ENCODE data around the gene DYNC1H1.
"Not testable (repeated sequence)": the region's sequence is repeated elsewhere in the genome, so short reads cannot be mapped to it uniquely, and the experiment has no call there.

The DYNC1H1 gene

GRCh38 chr14:102063808-102064429 lies 99.5 kb downstream of the DYNC1H1 start:
- H3K36me3 Mint-ChIP-seq: no peaks in the 10 kb centered on the region
- H3K4me1 Mint-ChIP-seq (ENCODE audit: low read depth): peaks cover 3% of the 10 kb centered on the region
- no peak overlapping the region for H3K4me3 Mint-ChIP-seq
- no peaks in the 10 kb centered on the region for H3K27me3 Mint-ChIP-seq
- no peaks in the 10 kb centered on the region for H3K9me3 Mint-ChIP-seq (ENCODE audit: low read depth)
- no peak overlapping the region for H3K27ac Mint-ChIP-seq

DNA sequence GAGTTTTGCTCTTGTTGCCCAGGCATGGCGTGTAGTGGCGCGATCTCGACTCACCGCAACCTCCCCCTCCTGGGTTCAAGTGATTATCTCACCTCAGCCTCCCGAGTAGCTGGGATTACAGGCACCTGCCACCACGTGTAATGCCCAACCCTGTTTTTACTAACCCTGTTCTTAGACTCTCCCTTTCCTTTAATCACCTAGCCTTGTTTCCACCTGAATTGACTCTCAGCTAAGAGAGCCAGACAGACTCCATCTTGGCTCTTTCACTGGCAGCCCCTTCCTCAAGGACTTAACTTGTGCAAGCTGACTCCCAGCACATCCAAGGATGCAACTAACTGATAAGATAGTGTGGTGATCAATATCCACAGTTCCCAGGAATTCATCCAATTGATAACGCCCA lies 100.2 kb downstream of the DYNC1H1 start:
- not testable (repeated sequence) for H3K36me3 Mint-ChIP-seq; H3K4me3 Mint-ChIP-seq; H3K27ac Mint-ChIP-seq; H3K27me3 Mint-ChIP-seq; H3K9me3 Mint-ChIP-seq (ENCODE audit: low read depth); H3K4me1 Mint-ChIP-seq (ENCODE audit: low read depth)

- H3K4me1 Mint-ChIP-seq (ENCODE audit: low read depth): peaks cover 3% of the 10 kb centered on the region
- no peaks in the 10 kb centered on the region for H3K36me3 Mint-ChIP-seq
- no peak overlapping the region for H3K4me3 Mint-ChIP-seq
- H3K27ac Mint-ChIP-seq: no peak overlapping the region
- no peaks in the 10 kb centered on the region for H3K9me3 Mint-ChIP-seq (ENCODE audit: low read depth)
- no peaks in the 10 kb centered on the region for H3K27me3 Mint-ChIP-seq
Measured at GRCh38 chr14:102066041-102066451, 101.7 kb downstream of the DYNC1H1 start.

- Mint-ChIP-seq H3K4me1 (ENCODE audit: low read depth) (peaks cover 8% of the 10 kb centered on the region), H3K4me3 (no peak overlapping the region), H3K36me3 (peaks cover 3% of the 10 kb centered on the region), H3K27me3 (no peaks in the 10 kb centered on the region), H3K27ac (no peak overlapping the region), H3K9me3 (ENCODE audit: low read depth) (peaks cover 4% of the 10 kb centered on the region)
Measured at GRCh38 chr14:102071283-102071998, 107.1 kb downstream of the DYNC1H1 start.

- H3K27ac Mint-ChIP-seq: no peak overlapping the region
- H3K4me3 Mint-ChIP-seq: no peak overlapping the region
- peaks cover 4% of the 10 kb centered on the region for H3K9me3 Mint-ChIP-seq (ENCODE audit: low read depth)
- no peaks in the 10 kb centered on the region for H3K27me3 Mint-ChIP-seq
- H3K36me3 Mint-ChIP-seq: peaks cover 6% of the 10 kb centered on the region
- peaks cover 11% of the 10 kb centered on the region for H3K4me1 Mint-ChIP-seq (ENCODE audit: low read depth)
Measured at GRCh38 chr14:102074415-102074964, 110.1 kb downstream of the DYNC1H1 start.

GRCh38 chr14:102075155-102075554 lies 110.8 kb downstream of the DYNC1H1 start:
- Mint-ChIP-seq H3K9me3 (ENCODE audit: low read depth) (peaks cover 4% of the 10 kb centered on the region), H3K4me3 (no peak overlapping the region), H3K36me3 (peaks cover 9% of the 10 kb centered on the region), H3K27me3 (no peaks in the 10 kb centered on the region), H3K27ac (no peak overlapping the region), H3K4me1 (ENCODE audit: low read depth) (peaks cover 16% of the 10 kb centered on the region)

GRCh38 chr14:102077382-102077709 lies 113.0 kb downstream of the DYNC1H1 start:
- Mint-ChIP-seq H3K27ac (no peak overlapping the region), H3K4me3 (no peak overlapping the region), H3K36me3 (peaks cover 19% of the 10 kb centered on the region), H3K27me3 (no peaks in the 10 kb centered on the region), H3K9me3 (ENCODE audit: low read depth) (peaks cover 4% of the 10 kb centered on the region), H3K4me1 (ENCODE audit: low read depth) (peaks cover 30% of the 10 kb centered on the region)

DNA sequence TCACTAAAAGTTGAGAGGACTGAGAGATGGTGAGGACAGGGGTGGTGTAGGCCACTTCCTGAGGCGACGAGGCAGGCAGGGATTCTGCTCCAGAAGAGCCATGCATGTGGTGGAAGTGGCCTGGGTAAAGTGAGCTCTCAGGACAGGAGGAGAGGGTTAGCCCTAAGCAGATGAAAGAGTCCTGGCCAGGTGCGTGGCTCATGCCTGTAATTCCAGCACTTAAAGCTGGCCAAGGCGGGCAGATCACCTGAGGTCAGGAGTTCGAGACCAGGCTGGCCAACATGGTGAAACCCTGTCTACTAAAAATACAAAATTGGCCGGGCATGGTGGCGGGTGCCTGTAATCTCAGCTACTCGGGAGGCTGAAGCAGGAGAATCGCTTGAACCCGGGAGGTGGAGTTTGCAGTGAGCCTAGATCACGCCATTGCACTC lies 114.0 kb downstream of the DYNC1H1 start:
- peaks cover 25% of the 10 kb centered on the region for H3K36me3 Mint-ChIP-seq
- H3K9me3 Mint-ChIP-seq (ENCODE audit: low read depth); H3K27me3 Mint-ChIP-seq; H3K4me3 Mint-ChIP-seq: not testable (repeated sequence)
- peak overlapping the region; percentile 91 for H3K27ac Mint-ChIP-seq
- H3K4me1 Mint-ChIP-seq (ENCODE audit: low read depth): peaks cover 39% of the 10 kb centered on the region

DNA sequence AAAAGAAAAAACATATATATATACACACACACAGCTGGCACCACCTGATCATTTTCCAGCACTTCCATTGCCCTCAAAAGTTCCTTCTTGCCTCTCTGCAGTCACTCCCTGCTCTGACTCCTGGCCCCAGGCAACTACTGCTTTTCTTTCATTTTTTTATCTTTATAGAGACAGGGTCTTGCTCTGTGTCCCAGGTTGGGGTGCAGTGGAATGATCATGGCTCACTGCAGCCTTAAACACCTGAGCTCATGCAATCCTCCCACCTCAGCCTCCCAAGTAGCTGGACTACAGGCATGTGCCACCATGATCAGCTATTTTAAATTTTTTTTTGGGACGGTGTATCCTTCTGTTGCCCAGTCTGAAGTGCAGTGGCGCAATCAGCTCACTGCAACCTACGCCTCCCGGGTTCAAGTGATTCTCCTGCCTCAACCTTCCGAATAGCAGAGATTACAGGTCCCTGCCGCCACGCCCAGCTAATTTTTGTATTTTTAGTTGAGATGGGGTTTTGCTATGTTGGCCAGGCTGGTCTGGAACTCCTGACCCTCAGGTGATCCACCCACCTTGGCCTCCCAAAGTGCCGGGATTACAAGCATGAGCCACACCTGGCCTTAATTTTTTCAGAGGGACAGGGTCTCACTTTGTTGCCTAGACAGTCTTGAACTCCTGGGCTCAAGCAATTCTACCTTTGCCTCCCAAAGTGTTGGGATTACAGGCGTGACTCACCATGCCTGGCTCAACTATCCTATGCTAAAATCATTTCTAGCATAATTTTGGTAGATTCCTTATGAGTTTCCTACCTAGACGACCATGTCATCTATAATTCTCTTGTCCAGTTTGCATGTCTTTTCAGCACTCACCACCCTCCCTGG lies 114.7 kb downstream of the DYNC1H1 start:
- H3K4me3 Mint-ChIP-seq: peak overlapping the region; percentile 18
- H3K27me3 Mint-ChIP-seq: no peaks in the 10 kb centered on the region
- peaks cover 46% of the 10 kb centered on the region for H3K4me1 Mint-ChIP-seq (ENCODE audit: low read depth)
- H3K36me3 Mint-ChIP-seq: peaks cover 31% of the 10 kb centered on the region
- peaks cover 4% of the 10 kb centered on the region for H3K9me3 Mint-ChIP-seq (ENCODE audit: low read depth)
- peak overlapping the region; percentile 66 for H3K27ac Mint-ChIP-seq

DNA sequence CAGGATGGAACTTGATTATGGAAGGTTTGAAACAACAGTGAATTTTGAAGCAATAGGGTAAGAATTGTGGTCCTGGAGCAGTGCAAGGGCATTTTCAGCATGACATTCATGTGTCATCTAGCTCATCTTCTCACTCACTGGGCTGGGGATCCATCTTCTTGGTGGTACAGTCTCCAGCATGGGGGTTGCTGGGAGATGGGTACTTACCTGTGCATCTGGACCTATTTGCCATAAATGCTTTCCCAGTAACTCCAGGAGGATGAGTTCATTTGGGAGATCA lies 115.3 kb downstream of the DYNC1H1 start:
- Mint-ChIP-seq H3K4me1 (ENCODE audit: low read depth) (peaks cover 49% of the 10 kb centered on the region), H3K4me3 (peak overlapping the region; percentile 94), H3K36me3 (peaks cover 33% of the 10 kb centered on the region), H3K27me3 (no peaks in the 10 kb centered on the region), H3K9me3 (ENCODE audit: low read depth) (no peaks in the 10 kb centered on the region), H3K27ac (peak overlapping the region; percentile 66)

- Mint-ChIP-seq H3K9me3 (ENCODE audit: low read depth) (no peaks in the 10 kb centered on the region), H3K27ac (peak overlapping the region; percentile 91), H3K27me3 (no peaks in the 10 kb centered on the region), H3K36me3 (peaks cover 40% of the 10 kb centered on the region), H3K4me3 (peak overlapping the region; percentile 94), H3K4me1 (ENCODE audit: low read depth) (peaks cover 55% of the 10 kb centered on the region)
Measured at GRCh38 chr14:102080183-102081080, 116.1 kb downstream of the DYNC1H1 start.

DNA sequence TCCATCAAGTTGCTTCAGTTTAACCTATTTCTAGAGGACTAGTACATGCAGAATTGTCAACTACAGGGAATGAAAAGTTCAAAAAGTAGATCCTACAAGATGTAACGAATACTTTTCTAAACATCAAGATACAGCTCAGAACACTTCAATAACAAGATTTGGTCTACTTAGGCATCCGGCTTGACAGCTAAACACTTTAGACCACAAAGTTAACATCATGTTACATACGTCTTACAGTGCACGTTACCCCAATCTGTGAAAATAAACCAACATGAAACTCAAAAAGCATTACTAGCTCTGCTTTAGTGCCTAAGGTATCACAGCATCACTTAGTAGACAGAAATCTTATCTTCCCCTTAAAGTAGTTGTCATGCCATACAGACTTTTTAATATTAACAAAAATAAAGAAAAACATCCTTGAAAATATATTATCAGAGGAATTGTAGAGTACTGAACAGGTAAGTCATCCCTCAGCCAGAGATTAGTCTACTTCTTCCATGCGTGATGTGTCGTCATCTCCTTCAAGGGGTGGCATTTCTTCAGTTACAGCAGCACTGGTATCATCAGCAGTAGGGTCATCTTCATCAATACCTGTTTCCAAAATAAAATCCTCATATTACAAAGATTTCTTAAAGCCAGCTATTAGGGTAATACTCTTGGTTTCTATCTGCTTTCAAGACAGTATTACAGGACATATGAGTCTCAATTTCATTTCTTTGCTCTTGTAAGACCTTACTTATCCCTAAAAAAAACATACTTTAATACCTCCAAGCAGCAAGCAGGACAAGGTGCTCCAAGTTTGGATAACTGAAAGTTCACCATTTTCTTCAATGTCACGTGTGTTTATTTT lies 117.1 kb downstream of the DYNC1H1 start:
- peaks cover 49% of the 10 kb centered on the region for H3K36me3 Mint-ChIP-seq
- no peaks in the 10 kb centered on the region for H3K27me3 Mint-ChIP-seq
- peak overlapping the region; percentile 94 for H3K4me3 Mint-ChIP-seq
- no peaks in the 10 kb centered on the region for H3K9me3 Mint-ChIP-seq (ENCODE audit: low read depth)
- peaks cover 56% of the 10 kb centered on the region for H3K4me1 Mint-ChIP-seq (ENCODE audit: low read depth)
- H3K27ac Mint-ChIP-seq: peak overlapping the region; percentile 91

- H3K27ac Mint-ChIP-seq: peak overlapping the region; percentile 91
- H3K4me3 Mint-ChIP-seq: peak overlapping the region; percentile 94
- peaks cover 65% of the 10 kb centered on the region for H3K4me1 Mint-ChIP-seq (ENCODE audit: low read depth)
- not testable (repeated sequence) for H3K27me3 Mint-ChIP-seq; H3K9me3 Mint-ChIP-seq (ENCODE audit: low read depth)
- peaks cover 46% of the 10 kb centered on the region for H3K36me3 Mint-ChIP-seq
Measured at GRCh38 chr14:102084522-102084921, 120.1 kb downstream of the DYNC1H1 start.

GRCh38 chr14:102084931-102085330 lies 120.6 kb downstream of the DYNC1H1 start:
- H3K9me3 Mint-ChIP-seq (ENCODE audit: low read depth): no peaks in the 10 kb centered on the region
- H3K27me3 Mint-ChIP-seq: no peaks in the 10 kb centered on the region
- peaks cover 43% of the 10 kb centered on the region for H3K36me3 Mint-ChIP-seq
- H3K4me1 Mint-ChIP-seq (ENCODE audit: low read depth): peaks cover 67% of the 10 kb centered on the region
- H3K4me3 Mint-ChIP-seq: peak overlapping the region; percentile 94
- peak overlapping the region; percentile 91 for H3K27ac Mint-ChIP-seq

Measured in activated naive CD8-positive, alpha-beta T cell (primary cell).